SU-DHL-6 (cell line): ENCODE data around the gene PKN2.

Source experiments
- H2AFZ ChIP-seq: fragments of 200-600 bp; sonication (generic); 2 replicates; pipeline ENCODE4 v1.6.1; 2014; ENCODE audit warnings: low read depth, mild to moderate bottlenecking, moderate library complexity, mixed read lengths, antibody characterized with exemption, low read length; ENCODE audit not compliant: severe bottlenecking
- H3F3A ChIP-seq: fragments of 200-600 bp; shearing (Covaris generic); 2 replicates; pipeline ENCODE4 v1.6.0; 2016; ENCODE audit warnings: antibody characterized with exemption, mild to moderate bottlenecking; ENCODE audit not compliant: insufficient read depth
- H3K27ac ChIP-seq: fragments of 200-600 bp; sonication (generic); 2 replicates; pipeline ENCODE4 v1.5.1; 2016; ENCODE audit warnings: low read depth, mild to moderate bottlenecking, low read length, moderate library complexity, mixed read lengths
- H3K27me3 ChIP-seq: fragments of 200-600 bp; sonication (generic), shearing (Covaris generic); 2 replicates; pipeline ENCODE4 v1.6.0; 2014; ENCODE audit warnings: mild to moderate bottlenecking, low read length
- H3K36me3 ChIP-seq: fragments of 200-600 bp; sonication (generic); 2 replicates; pipeline ENCODE4 v1.6.1; 2014; ENCODE audit warnings: mild to moderate bottlenecking, low read length, mixed read lengths
- H3K4me2 ChIP-seq: fragments of 300-600, 200-600 bp; shearing (Covaris generic), sonication (generic); 2 replicates; pipeline ENCODE4 v1.6.0; 2014; ENCODE audit warnings: low read length, low read depth, mild to moderate bottlenecking; ENCODE audit not compliant: poor library complexity, severe bottlenecking
- H3K4me3 ChIP-seq: fragments of 200-600 bp; sonication (generic); 2 replicates; pipeline ENCODE4 v1.5.1; 2014; ENCODE audit warnings: antibody characterized with exemption, low read length, mild to moderate bottlenecking, mixed read lengths; ENCODE audit not compliant: insufficient read depth, poor library complexity, severe bottlenecking
- H3K79me2 ChIP-seq: fragments of 200-600 bp; sonication (generic); 2 replicates; pipeline ENCODE4 v1.6.1; 2014; ENCODE audit warnings: mild to moderate bottlenecking, low read length, moderate library complexity; ENCODE audit not compliant: insufficient read depth
- H3K9ac ChIP-seq: fragments of 200-600 bp; sonication (generic); 2 replicates; pipeline ENCODE4 v1.7.0; 2014; ENCODE audit warnings: mild to moderate bottlenecking, low read length
- H3K9me2 ChIP-seq: fragments of 200-600 bp; sonication (generic); replicated peaks from 2 replicates; pipeline ENCODE4 v1.6.1; 2014; ENCODE audit warnings: low read length; ENCODE audit not compliant: insufficient read depth
- H3K9me3 ChIP-seq: fragments of 200-600 bp; sonication (generic); 2 replicates; pipeline ENCODE4 v1.6.1; 2014; ENCODE audit warnings: low read length, mixed read lengths; ENCODE audit not compliant: insufficient read depth
- H4K20me1 ChIP-seq: fragments of 200-600 bp; sonication (generic); 2 replicates; pipeline ENCODE4 v1.6.1; 2014; ENCODE audit warnings: low read depth, mild to moderate bottlenecking, antibody characterized with exemption, low read length, moderate library complexity, mixed read lengths
- EZH2phosphoT487 ChIP-seq: fragments of 200-600 bp; sonication (generic), shearing (Covaris generic); conservative IDR thresholded peaks from 2 replicates; pipeline ENCODE4 v1.6.1; 2018; ENCODE audit warnings: mild to moderate bottlenecking, antibody characterized with exemption, low read length, moderate library complexity, mixed read lengths
- TF ChIP-seq, protein P1 (sequence below): fragments of 200-600 bp; sonication (generic); IDR thresholded peaks from one replicate; pipeline ENCODE4 v1.5.1; 2017; ENCODE audit warnings: antibody characterized with exemption, mild to moderate bottlenecking, low read length, moderate library complexity; ENCODE audit not compliant: insufficient read depth, poor library complexity, severe bottlenecking

The PKN2 gene

DNA sequence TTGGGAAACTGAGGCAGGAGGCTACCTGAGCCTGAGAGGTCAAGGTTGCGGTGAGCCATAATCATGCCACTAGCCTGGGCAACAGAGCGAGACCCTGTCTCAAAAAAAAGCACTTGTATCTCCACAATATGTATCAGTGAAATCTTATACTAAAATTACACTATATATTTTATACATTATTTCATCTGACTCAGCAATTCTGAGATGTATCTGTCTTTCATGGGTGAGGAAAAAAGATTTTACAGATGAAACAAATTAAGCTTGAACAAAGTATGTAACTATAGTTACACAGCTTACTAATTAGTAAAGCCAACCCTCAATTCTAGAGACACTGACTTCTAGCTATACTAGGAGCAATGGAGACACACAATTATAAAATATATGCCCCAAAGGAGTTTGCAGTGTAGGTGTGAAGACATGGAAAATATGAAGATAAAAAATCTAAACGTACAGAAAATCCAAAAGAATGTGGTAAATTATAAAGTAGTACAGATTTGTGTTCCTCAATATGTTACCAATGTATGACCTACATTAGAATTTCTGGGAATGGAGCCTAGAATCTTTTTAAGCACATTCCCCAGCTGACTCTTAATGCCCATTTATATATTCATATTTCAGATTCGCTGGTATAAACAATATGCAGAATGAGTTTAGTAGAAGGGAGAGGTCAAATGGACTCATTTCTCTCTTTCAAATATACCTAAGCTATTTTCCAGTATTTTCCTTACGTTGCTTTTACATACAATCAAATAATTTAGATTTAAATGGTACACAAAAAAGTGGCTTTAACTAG is 192.7 kb downstream of the PKN2 start:
- Histone ChIP-seq H3K4me3 (no peak overlapping the region), H3F3A (peaks cover 8% of the 10 kb centered on the region; the same call in 1 of the 2 replicates), H3K27ac (no peak overlapping the region), H3K9ac (no peak overlapping the region), H2AFZ (no peak overlapping the region), H3K9me3 (no peaks in the 10 kb centered on the region), H3K4me2 (no peak overlapping the region), H4K20me1 (no peaks in the 10 kb centered on the region), H3K36me3 (no peaks in the 10 kb centered on the region; the same call in 1 of the 2 replicates), H3K79me2 (peaks cover 78% of the 10 kb centered on the region), H3K9me2 (no peaks in the 10 kb centered on the region), H3K27me3 (no peaks in the 10 kb centered on the region)
- TF ChIP-seq EZH2phosphoT487 = no peak
- TF ChIP-seq, protein P1, sequence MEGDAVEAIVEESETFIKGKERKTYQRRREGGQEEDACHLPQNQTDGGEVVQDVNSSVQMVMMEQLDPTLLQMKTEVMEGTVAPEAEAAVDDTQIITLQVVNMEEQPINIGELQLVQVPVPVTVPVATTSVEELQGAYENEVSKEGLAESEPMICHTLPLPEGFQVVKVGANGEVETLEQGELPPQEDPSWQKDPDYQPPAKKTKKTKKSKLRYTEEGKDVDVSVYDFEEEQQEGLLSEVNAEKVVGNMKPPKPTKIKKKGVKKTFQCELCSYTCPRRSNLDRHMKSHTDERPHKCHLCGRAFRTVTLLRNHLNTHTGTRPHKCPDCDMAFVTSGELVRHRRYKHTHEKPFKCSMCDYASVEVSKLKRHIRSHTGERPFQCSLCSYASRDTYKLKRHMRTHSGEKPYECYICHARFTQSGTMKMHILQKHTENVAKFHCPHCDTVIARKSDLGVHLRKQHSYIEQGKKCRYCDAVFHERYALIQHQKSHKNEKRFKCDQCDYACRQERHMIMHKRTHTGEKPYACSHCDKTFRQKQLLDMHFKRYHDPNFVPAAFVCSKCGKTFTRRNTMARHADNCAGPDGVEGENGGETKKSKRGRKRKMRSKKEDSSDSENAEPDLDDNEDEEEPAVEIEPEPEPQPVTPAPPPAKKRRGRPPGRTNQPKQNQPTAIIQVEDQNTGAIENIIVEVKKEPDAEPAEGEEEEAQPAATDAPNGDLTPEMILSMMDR = no peak

DNA sequence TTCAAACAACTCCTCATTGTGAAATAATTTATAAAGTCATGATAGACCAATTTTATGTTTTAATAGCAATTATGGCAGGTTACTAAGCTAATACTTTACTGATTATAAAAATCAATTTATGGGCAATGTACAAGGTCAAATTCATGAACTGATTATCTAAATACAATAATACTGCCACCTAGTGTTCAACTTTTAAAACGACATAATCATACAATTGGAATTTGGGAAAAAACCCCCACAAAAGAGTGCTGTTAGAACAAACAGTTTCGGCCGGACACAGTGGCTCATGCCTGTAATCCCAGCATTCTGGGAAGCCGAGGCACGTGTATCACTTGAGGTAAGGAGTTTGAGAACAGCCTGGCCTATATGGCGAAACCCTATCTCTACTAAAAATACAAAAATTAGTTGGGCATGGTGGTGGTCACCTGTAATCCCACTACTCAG is 193.3 kb downstream of the PKN2 start:
- Histone ChIP-seq H3K36me3 (peaks cover 3% of the 10 kb centered on the region; the same call in 1 of the 2 replicates), H2AFZ (no peak overlapping the region), H4K20me1 (no peaks in the 10 kb centered on the region)

DNA sequence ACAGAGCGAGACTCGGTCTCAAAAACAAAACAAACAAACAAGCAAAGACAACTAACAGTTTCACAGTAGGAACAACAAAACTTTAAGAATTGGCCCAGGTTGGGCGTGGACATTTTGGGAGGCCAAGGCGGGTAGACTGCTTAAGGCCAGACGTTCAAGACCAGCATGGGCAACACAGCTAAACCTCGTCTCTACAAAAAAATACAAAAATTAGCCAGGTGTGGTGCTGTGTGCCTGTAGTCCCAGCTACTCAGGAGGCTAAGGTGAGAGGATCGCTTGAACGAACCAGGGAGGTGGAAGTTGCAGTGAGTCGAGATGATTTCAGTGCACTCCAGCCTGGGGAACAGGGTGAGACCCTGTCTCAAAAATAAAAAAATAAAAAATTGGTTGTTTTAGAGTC is 193.8 kb downstream of the PKN2 start:
- Histone ChIP-seq H3K9me3 (no peaks in the 10 kb centered on the region), H3F3A (peaks cover 8% of the 10 kb centered on the region; the same call in 1 of the 2 replicates), H3K79me2 (peaks cover 80% of the 10 kb centered on the region), H3K36me3 (peaks cover 8% of the 10 kb centered on the region; the same call in 1 of the 2 replicates), H3K27ac (no peak overlapping the region), H3K9ac (no peak overlapping the region), H3K4me3 (no peak overlapping the region), H3K9me2 (no peaks in the 10 kb centered on the region), H2AFZ (no peak overlapping the region), H4K20me1 (no peaks in the 10 kb centered on the region), H3K27me3 (no peaks in the 10 kb centered on the region), H3K4me2 (no peak overlapping the region)
- no peak for TF ChIP-seq EZH2phosphoT487
- TF ChIP-seq, protein P1 = no peak

More for the DNA sequence above, 193.3 kb downstream of the PKN2 start:
- Histone ChIP-seq H3K4me2 (no peak overlapping the region), H3K9me2 (no peaks in the 10 kb centered on the region), H3F3A (peaks cover 8% of the 10 kb centered on the region; the same call in 1 of the 2 replicates), H3K9ac (no peak overlapping the region), H3K79me2 (peaks cover 80% of the 10 kb centered on the region), H3K27ac (no peak overlapping the region), H3K9me3 (no peaks in the 10 kb centered on the region), H3K4me3 (no peak overlapping the region), H3K27me3 (no peaks in the 10 kb centered on the region)
- TF ChIP-seq, protein P1 = peak; percentile 50
- no peak for TF ChIP-seq EZH2phosphoT487
